ENCODE data around the gene SMARCA4.

GRCh38 chr19:11023016-11023415, 62.2 kb downstream of the SMARCA4 start:
- no peak for TF ChIP-seq POLR2A (IDR thresholded peaks at IDR 0.05; ENCODE audit: low read depth, low read length)
- no peak for TF ChIP-seq POLR2AphosphoS5 (IDR thresholded peaks at IDR 0.05; ENCODE audit: low read depth, low read length)
